ENCODE results near the gene OR52E5. TPM values are rescaled to one million over a fixed set of nuclear protein-coding genes. Genes with fewer than 3 reads are reported as not detected.

OR52E5 gene
- total and polyA plus RNA-seq, 2 of the 13 experiments (the other 11 are each of a cell fraction or from before 2014, with no cell fraction given) = not detected

- no peak overlapping the region for H2AFZ ChIP-seq (ENCODE audit: low read length)
- no peaks in the 10 kb centered on the region for H3K27me3 ChIP-seq (ENCODE audit: control insufficient read depth in 1 of 2, insufficient read depth in 2 of 2, low read length in 2 of 2)
- no peak overlapping the region for H3K4me3 ChIP-seq (replicated peaks in 1 of 3; ENCODE audit: insufficient read depth in 1 of 3, low read depth in 2 of 3, low read length in 3 of 3)
- TF ChIP-seq ZNF761 (CRISPR knock-in tag; conservative IDR thresholded peaks at IDR 0.05) (no peak), ZNF501 (CRISPR knock-in tag; IDR thresholded peaks at IDR 0.05) (no peak), ZNF256 (CRISPR knock-in tag; conservative IDR thresholded peaks at IDR 0.05) (no peak), ZNF20 (CRISPR knock-in tag; IDR thresholded peaks at IDR 0.05) (no peak), SRSF9 (IDR thresholded peaks at IDR 0.05; ENCODE audit: borderline replicate concordance, insufficient read depth, low read depth, low read length, poor library complexity, severe bottlenecking) (no peak), HNRNPUL1 (IDR thresholded peaks at IDR 0.05; ENCODE audit: low read depth, low read length) (no peak), CHD2 (IDR thresholded peaks at IDR 0.05; ENCODE audit: low read depth, low read length) (no peak)
- H3K4me2 ChIP-seq (ENCODE audit: low read depth, low read length) = no peak overlapping the region
- DNase-seq (ENCODE audit: low spot score) (no peak), FAIRE-seq (no peak), ATAC-seq (no peak)
- no peaks in the 10 kb centered on the region for H3K9me3 ChIP-seq (ENCODE audit: low read length)
- H3K27ac ChIP-seq (ENCODE audit: extremely low read length, insufficient read depth, low read length) = no peak overlapping the region
- H4K20me1 ChIP-seq (ENCODE audit: insufficient read depth, low read length) = no peaks in the 10 kb centered on the region
- WGBS (ENCODE audit: low lambda C conversion rate) = 0% methylated on average over 1 of the region's 1 CpG
- intact Hi-C loops (cut with micrococcal nuclease; ENCODE audit: unreplicated experiment) (no loop called here), in situ Hi-C loops (cut with HindIII; ENCODE audit: extremely low pct_ligation_motif_present, low pct_unique_long_range_greater_than_20kb) (no loop called here)
- POLR2A ChIA-PET = no interaction called here
- H3K79me2 ChIP-seq (ENCODE audit: insufficient read depth, low read length) = no peaks in the 10 kb centered on the region
- H3K4me1 ChIP-seq (ENCODE audit: insufficient read depth, low read length) = no peaks in the 10 kb centered on the region
- H3K36me3 ChIP-seq (replicated peaks in 1 of 2; ENCODE audit: control insufficient read depth in 1 of 2, insufficient read depth in 2 of 2, low read length in 2 of 2) = no peaks in the 10 kb centered on the region
- BruUV-seq (replicated peaks) = no TSS peak
- CTCF ChIA-PET (ENCODE audit: low intra/inter-chr PET ratio, low total read pairs) = no interaction called here
- H3K9ac ChIP-seq (ENCODE audit: insufficient read depth, low read depth, low read length) = no peak overlapping the region
Observed at GRCh38 chr11:5887661-5888060, 5.3 kb upstream of the OR52E5 start.

GRCh38 chr11:5891216-5891800, 1.7 kb upstream of the OR52E5 start:
- BruUV-seq (replicated peaks) = no TSS peak
- no peak for DNase-seq (ENCODE audit: low spot score)
- no peak overlapping the region for H2AFZ ChIP-seq (ENCODE audit: low read length)
- no peak for TF ChIP-seq ZIK1 (CRISPR knock-in tag; IDR thresholded peaks at IDR 0.05; ENCODE audit: borderline replicate concordance, low read depth)
- TF ChIP-seq FLYWCH1 (CRISPR knock-in tag; IDR thresholded peaks at IDR 0.05) = no peak
- TF ChIP-seq ZNF879 (CRISPR knock-in tag; IDR thresholded peaks at IDR 0.05) = no peak
- TF ChIP-seq ZNF331 (CRISPR knock-in tag; IDR thresholded peaks at IDR 0.05) = no peak
- no peak for TF ChIP-seq MED13 (CRISPR knock-in tag; IDR thresholded peaks at IDR 0.05)
- no peak for TF ChIP-seq RXRB (CRISPR knock-in tag; IDR thresholded peaks at IDR 0.05; ENCODE audit: borderline replicate concordance)
- no peak for TF ChIP-seq GLMP (CRISPR knock-in tag; IDR thresholded peaks at IDR 0.05; ENCODE audit: borderline replicate concordance)
- TF ChIP-seq SP140L (CRISPR knock-in tag; IDR thresholded peaks at IDR 0.05; ENCODE audit: borderline replicate concordance) = no peak
- TF ChIP-seq GABPA (IDR thresholded peaks at IDR 0.05; ENCODE audit: low read depth, low read length) = no peak
- no peak for TF ChIP-seq GABPA (CRISPR knock-in tag; IDR thresholded peaks at IDR 0.05; ENCODE audit: low read depth)
- TF ChIP-seq TCF7L2 (IDR thresholded peaks at IDR 0.05; ENCODE audit: low read depth, low read length) = no peak
- no peak for TF ChIP-seq ZBTB14 (CRISPR knock-in tag; IDR thresholded peaks at IDR 0.05)

More at GRCh38 chr11:5891216-5891800, 1.7 kb upstream of the OR52E5 start:
- intact Hi-C loops (cut with micrococcal nuclease; ENCODE audit: unreplicated experiment) (no loop called here), in situ Hi-C loops (cut with HindIII; ENCODE audit: extremely low pct_ligation_motif_present, low pct_unique_long_range_greater_than_20kb) (no loop called here)
- no peak for ATAC-seq
- no peak overlapping the region for H3K4me3 ChIP-seq (replicated peaks in 1 of 3; ENCODE audit: insufficient read depth in 1 of 3, low read depth in 2 of 3, low read length in 3 of 3)
- ChIA-PET POLR2A (no interaction called here), CTCF (ENCODE audit: low intra/inter-chr PET ratio, low total read pairs) (no interaction called here)
- FAIRE-seq = no peak
- no peak overlapping the region for H3K27ac ChIP-seq (ENCODE audit: extremely low read length, insufficient read depth, low read length)
- no peaks in the 10 kb centered on the region for H3K9me3 ChIP-seq (ENCODE audit: low read length)
- 49% methylated on average over 4 of the region's 4 CpGs for WGBS (ENCODE audit: low lambda C conversion rate)
- H3K79me2 ChIP-seq (ENCODE audit: insufficient read depth, low read length) = no peaks in the 10 kb centered on the region
- H4K20me1 ChIP-seq (ENCODE audit: insufficient read depth, low read length) = no peaks in the 10 kb centered on the region
- no peaks in the 10 kb centered on the region for H3K36me3 ChIP-seq (replicated peaks in 1 of 2; ENCODE audit: control insufficient read depth in 1 of 2, insufficient read depth in 2 of 2, low read length in 2 of 2)
- no peak overlapping the region for H3K4me2 ChIP-seq (ENCODE audit: low read depth, low read length)
- H3K27me3 ChIP-seq (ENCODE audit: control insufficient read depth in 1 of 2, insufficient read depth in 2 of 2, low read length in 2 of 2) = no peaks in the 10 kb centered on the region
- H3K4me1 ChIP-seq (ENCODE audit: insufficient read depth, low read length) = no peaks in the 10 kb centered on the region
- no peak overlapping the region for H3K9ac ChIP-seq (ENCODE audit: insufficient read depth, low read depth, low read length)

Measured in HepG2 (cell line).